Activated naive CD8-positive, alpha-beta T cell (primary cell): ENCODE data around the gene THAP3.
"Not testable (repeated sequence)": the region's sequence is repeated elsewhere in the genome, so short reads cannot be mapped to it uniquely, and the experiment has no call there.

ENCODE experiments used
- H3K27ac Mint-ChIP-seq: one replicate; pipeline ENCODE4 v1.8.0; 2021; ENCODE audit warnings: mixed read lengths
- H3K27me3 Mint-ChIP-seq: one replicate; pipeline ENCODE4 v1.8.0; 2021; ENCODE audit warnings: mixed read lengths
- H3K36me3 Mint-ChIP-seq: one replicate; pipeline ENCODE4 v1.8.0; 2021; ENCODE audit warnings: mixed read lengths
- H3K4me1 Mint-ChIP-seq: one replicate; pipeline ENCODE4 v1.8.0; 2021; ENCODE audit warnings: low read depth, mixed read lengths
- H3K4me3 Mint-ChIP-seq: one replicate; pipeline ENCODE4 v1.8.0; 2021; ENCODE audit warnings: mild to moderate bottlenecking, mixed read lengths
- H3K9me3 Mint-ChIP-seq: one replicate; pipeline ENCODE4 v1.8.0; 2021; ENCODE audit warnings: low read depth, mixed read lengths

THAP3 gene

GRCh38 chr1:6634371-6635052 is 9.8 kb downstream of the THAP3 start:
- no peaks in the 10 kb centered on the region for H3K9me3 Mint-ChIP-seq
- peaks cover under 1% of the 10 kb centered on the region for H3K4me1 Mint-ChIP-seq
- H3K4me3 Mint-ChIP-seq: no peak overlapping the region
- no peak overlapping the region for H3K27ac Mint-ChIP-seq
- H3K27me3 Mint-ChIP-seq: no peaks in the 10 kb centered on the region
- H3K36me3 Mint-ChIP-seq: no peaks in the 10 kb centered on the region

- no peaks in the 10 kb centered on the region for H3K9me3 Mint-ChIP-seq
- no peaks in the 10 kb centered on the region for H3K27me3 Mint-ChIP-seq
- H3K27ac Mint-ChIP-seq: no peak overlapping the region
- H3K4me1 Mint-ChIP-seq: no peaks in the 10 kb centered on the region
- no peaks in the 10 kb centered on the region for H3K36me3 Mint-ChIP-seq
- H3K4me3 Mint-ChIP-seq: no peak overlapping the region
Measured at GRCh38 chr1:6635161-6635909, 10.7 kb downstream of the THAP3 start.

- no peaks in the 10 kb centered on the region for H3K9me3 Mint-ChIP-seq
- H3K27ac Mint-ChIP-seq: no peak overlapping the region
- H3K4me3 Mint-ChIP-seq: no peak overlapping the region
- H3K36me3 Mint-ChIP-seq: no peaks in the 10 kb centered on the region
- H3K27me3 Mint-ChIP-seq: no peaks in the 10 kb centered on the region
- H3K4me1 Mint-ChIP-seq: no peaks in the 10 kb centered on the region
Measured at GRCh38 chr1:6635910-6636760, 11.5 kb downstream of the THAP3 start.

- H3K27ac Mint-ChIP-seq, H3K27me3 Mint-ChIP-seq, H3K9me3 Mint-ChIP-seq, H3K4me1 Mint-ChIP-seq, H3K36me3 Mint-ChIP-seq, H3K4me3 Mint-ChIP-seq: not testable (repeated sequence)
Measured at GRCh38 chr1:6636778-6637177, 12.1 kb downstream of the THAP3 start.

GRCh38 chr1:6637770-6638169 is 13.1 kb downstream of the THAP3 start:
- Mint-ChIP-seq H3K27ac (no peak overlapping the region), H3K4me3 (no peak overlapping the region), H3K9me3 (no peaks in the 10 kb centered on the region), H3K27me3 (no peaks in the 10 kb centered on the region), H3K36me3 (no peaks in the 10 kb centered on the region), H3K4me1 (no peaks in the 10 kb centered on the region)

- Mint-ChIP-seq H3K36me3 (no peaks in the 10 kb centered on the region), H3K27ac (no peak overlapping the region), H3K4me1 (no peaks in the 10 kb centered on the region)
Measured at GRCh38 chr1:6638226-6638625, 13.6 kb downstream of the THAP3 start.

GRCh38 chr1:6640867-6641266 is 16.2 kb downstream of the THAP3 start:
- not testable (repeated sequence) for H3K27me3 Mint-ChIP-seq, H3K27ac Mint-ChIP-seq, H3K9me3 Mint-ChIP-seq, H3K4me3 Mint-ChIP-seq, H3K36me3 Mint-ChIP-seq, H3K4me1 Mint-ChIP-seq

More at GRCh38 chr1:6638226-6638625, 13.6 kb downstream of the THAP3 start:
- Mint-ChIP-seq H3K27me3 (no peaks in the 10 kb centered on the region), H3K9me3 (no peaks in the 10 kb centered on the region), H3K4me3 (no peak overlapping the region)

- Mint-ChIP-seq H3K27me3 (no peaks in the 10 kb centered on the region), H3K27ac (no peak overlapping the region), H3K4me1 (no peaks in the 10 kb centered on the region), H3K4me3 (no peak overlapping the region), H3K36me3 (peaks cover 2% of the 10 kb centered on the region), H3K9me3 (no peaks in the 10 kb centered on the region)
Measured at GRCh38 chr1:6645018-6645417, 20.4 kb downstream of the THAP3 start.

GRCh38 chr1:6646499-6647148 is 22.0 kb downstream of the THAP3 start:
- Mint-ChIP-seq H3K27me3 (no peaks in the 10 kb centered on the region), H3K4me3 (no peak overlapping the region), H3K4me1 (no peaks in the 10 kb centered on the region), H3K9me3 (no peaks in the 10 kb centered on the region), H3K27ac (no peak overlapping the region), H3K36me3 (peaks cover 5% of the 10 kb centered on the region)

- Mint-ChIP-seq H3K36me3 (peaks cover 8% of the 10 kb centered on the region), H3K27me3 (no peaks in the 10 kb centered on the region), H3K4me3 (no peak overlapping the region), H3K27ac (no peak overlapping the region), H3K4me1 (no peaks in the 10 kb centered on the region), H3K9me3 (no peaks in the 10 kb centered on the region)
Measured at GRCh38 chr1:6648556-6648955, 23.9 kb downstream of the THAP3 start.

- Mint-ChIP-seq H3K4me3 (no peak overlapping the region), H3K9me3 (no peaks in the 10 kb centered on the region), H3K27ac (no peak overlapping the region), H3K4me1 (peaks cover under 1% of the 10 kb centered on the region), H3K36me3 (peaks cover 7% of the 10 kb centered on the region), H3K27me3 (no peaks in the 10 kb centered on the region)
Measured at GRCh38 chr1:6651909-6652308, 27.2 kb downstream of the THAP3 start.

GRCh38 chr1:6652986-6653385 is 28.3 kb downstream of the THAP3 start:
- peaks cover 4% of the 10 kb centered on the region for H3K4me1 Mint-ChIP-seq
- H3K36me3 Mint-ChIP-seq: peaks cover 7% of the 10 kb centered on the region
- no peak overlapping the region for H3K27ac Mint-ChIP-seq

GRCh38 chr1:6653436-6654290 is 29.0 kb downstream of the THAP3 start:
- H3K4me3 Mint-ChIP-seq: no peak overlapping the region
- H3K36me3 Mint-ChIP-seq: peaks cover 7% of the 10 kb centered on the region
- H3K4me1 Mint-ChIP-seq: peaks cover 5% of the 10 kb centered on the region
- no peak overlapping the region for H3K27ac Mint-ChIP-seq
- H3K27me3 Mint-ChIP-seq: no peaks in the 10 kb centered on the region
- H3K9me3 Mint-ChIP-seq: no peaks in the 10 kb centered on the region

More at GRCh38 chr1:6652986-6653385, 28.3 kb downstream of the THAP3 start:
- no peaks in the 10 kb centered on the region for H3K9me3 Mint-ChIP-seq
- H3K4me3 Mint-ChIP-seq: no peak overlapping the region
- H3K27me3 Mint-ChIP-seq: no peaks in the 10 kb centered on the region

- no peak overlapping the region for H3K27ac Mint-ChIP-seq
- peaks cover 4% of the 10 kb centered on the region for H3K36me3 Mint-ChIP-seq
- H3K27me3 Mint-ChIP-seq: no peaks in the 10 kb centered on the region
- peaks cover 5% of the 10 kb centered on the region for H3K4me1 Mint-ChIP-seq
- no peak overlapping the region for H3K4me3 Mint-ChIP-seq
- no peaks in the 10 kb centered on the region for H3K9me3 Mint-ChIP-seq
Measured at GRCh38 chr1:6657138-6657537, 32.5 kb downstream of the THAP3 start.
